GM23338 (cell line): Measurements from ENCODE around the gene LIPJ. TPM values are rescaled to one million over a fixed set of nuclear protein-coding genes. Genes with fewer than 3 reads are reported as not detected.

ENCODE experiments used
- ATAC-seq: fragments of 200-7000 bp; cut with Tn5 transposase; 3 replicates; pipeline ENCODE4 v1.9.1; 2020
- DNase-seq: peaks from one replicate; pipeline ENCODE4 v3.0.0-alpha.2; 2015; ENCODE audit warnings: low spot score
- H2AFZ ChIP-seq: fragments of 200-600 bp; sonication (generic); 2 replicates; pipeline ENCODE4 v1.8.0; 2016; ENCODE audit warnings: antibody characterized with exemption, mild to moderate bottlenecking, moderate library complexity
- H3F3A ChIP-seq: fragments of 200-600 bp; sonication (generic); replicated peaks from 2 replicates; pipeline ENCODE4 v1.8.0; 2017; ENCODE audit warnings: antibody characterized with exemption, mixed run types, low read depth
- H3K27ac ChIP-seq: fragments of 200-600 bp; sonication (generic); 2 replicates; pipeline ENCODE4 v1.6.1; 2016; ENCODE audit warnings: low read depth
- H3K27me3 ChIP-seq: fragments of 200-600 bp; sonication (generic); 2 replicates; pipeline ENCODE4 v1.8.0; 2016; ENCODE audit warnings: mild to moderate bottlenecking, mixed run types, moderate library complexity; ENCODE audit not compliant: insufficient read depth
- H3K36me3 ChIP-seq: fragments of 200-600 bp; sonication (generic); 2 replicates; pipeline ENCODE4 v1.8.0; 2016; ENCODE audit warnings: mild to moderate bottlenecking; ENCODE audit not compliant: insufficient read depth
- H3K4me1 ChIP-seq: fragments of 200-600 bp; sonication (generic); 2 replicates; pipeline ENCODE4 v1.8.0; 2016; ENCODE audit warnings: mild to moderate bottlenecking, moderate library complexity; ENCODE audit not compliant: insufficient read depth
- H3K4me2 ChIP-seq: fragments of 200-600 bp; sonication (generic); 2 replicates; pipeline ENCODE4 v1.7.1; 2017; ENCODE audit warnings: mixed run types
- H3K4me3 ChIP-seq: fragments of 200-600 bp; sonication (generic); 2 replicates; pipeline ENCODE4 v1.6.1; 2016; ENCODE audit warnings: mixed run types
- H3K79me2 ChIP-seq: fragments of 200-600 bp; sonication (generic); replicated peaks from 2 replicates; pipeline ENCODE4 v1.8.0; 2017; ENCODE audit warnings: mild to moderate bottlenecking; ENCODE audit not compliant: insufficient read depth
- H3K9me2 ChIP-seq: fragments of 200-600 bp; sonication (generic); 2 replicates; pipeline ENCODE4 v1.8.0; 2017; ENCODE audit not compliant: insufficient read depth
- H4K20me1 ChIP-seq: fragments of 200-600 bp; sonication (generic); replicated peaks from 2 replicates; pipeline ENCODE4 v1.8.0; 2017; ENCODE audit warnings: mild to moderate bottlenecking; ENCODE audit not compliant: insufficient read depth
- H3K27ac Mint-ChIP-seq: 2 replicates; pipeline ENCODE4 v1.8.0; 2020; ENCODE audit warnings: inconsistent platforms, mild to moderate bottlenecking, moderate library complexity, mixed read lengths
- H3K27me3 Mint-ChIP-seq: 3 replicates; pipeline ENCODE4 v1.8.0; 2022; ENCODE audit warnings: low read depth, mild to moderate bottlenecking, moderate library complexity, mixed read lengths, inconsistent platforms; ENCODE audit not compliant: insufficient read depth, poor library complexity
- H3K36me3 Mint-ChIP-seq: 3 replicates; pipeline ENCODE4 v1.8.0; 2021; ENCODE audit warnings: low read depth, mild to moderate bottlenecking, inconsistent platforms, moderate library complexity, mixed read lengths
- H3K4me1 Mint-ChIP-seq: 3 replicates; pipeline ENCODE4 v1.8.0; 2020; ENCODE audit warnings: mild to moderate bottlenecking, inconsistent platforms, mixed read lengths
- H3K4me3 Mint-ChIP-seq: 3 replicates; pipeline ENCODE4 v1.8.0; 2021; ENCODE audit warnings: moderate library complexity, mild to moderate bottlenecking, inconsistent platforms, mixed read lengths
- H3K9me3 Mint-ChIP-seq: 3 replicates; pipeline ENCODE4 v1.8.0; 2020; ENCODE audit warnings: moderate library complexity, mild to moderate bottlenecking, inconsistent platforms, mixed read lengths
- CREB1 ChIP-seq: fragments of 250-450 bp; sonication (Bioruptor Pico); IDR thresholded peaks from 2 replicates; pipeline ENCODE4 v1.5.0; 2020; ENCODE audit warnings: low read depth, mild to moderate bottlenecking, moderate library complexity
- EZH2 ChIP-seq: fragments of 200-600 bp; sonication (generic); IDR thresholded peaks from one replicate; pipeline ENCODE4 v1.8.0; 2017; ENCODE audit warnings: antibody characterized with exemption, mild to moderate bottlenecking, low read depth; ENCODE audit not compliant: unreplicated experiment
- EZH2phosphoT487 ChIP-seq: fragments of 200-600 bp; sonication (generic); IDR thresholded peaks from one replicate; pipeline ENCODE4 v1.8.1; 2018; ENCODE audit warnings: antibody characterized with exemption; ENCODE audit not compliant: unreplicated experiment
- JUNB ChIP-seq: IDR thresholded peaks from one replicate; pipeline ENCODE4 v1.6.1; 2016; ENCODE audit warnings: antibody characterized with exemption; ENCODE audit not compliant: unreplicated experiment
- NANOG ChIP-seq: IDR thresholded peaks from 2 replicates; pipeline ENCODE4 v1.6.1; 2016; ENCODE audit warnings: antibody characterized with exemption, borderline replicate concordance
- STAT1 ChIP-seq: IDR thresholded peaks from one replicate; pipeline ENCODE4 v1.6.1; 2016; ENCODE audit warnings: antibody characterized with exemption; ENCODE audit not compliant: unreplicated experiment
- ZNF114 ChIP-seq: fragments of 250-450 bp; sonication (Bioruptor Pico); IDR thresholded peaks from 2 replicates; pipeline ENCODE4 v1.5.0; 2020; ENCODE audit warnings: mild to moderate bottlenecking, moderate library complexity
- ZNF331 ChIP-seq: fragments of 250-450 bp; sonication (Bioruptor Pico); IDR thresholded peaks from 2 replicates; pipeline ENCODE4 v1.5.0; 2020; ENCODE audit warnings: low read depth, mild to moderate bottlenecking, moderate library complexity
- ZNF462 ChIP-seq: fragments of 250-450 bp; sonication (Bioruptor Pico); IDR thresholded peaks from 2 replicates; pipeline ENCODE4 v1.5.0; 2020; ENCODE audit warnings: mild to moderate bottlenecking, moderate library complexity
- polyA plus RNA-seq: library from polyadenylated mRNA; unstranded; fragments of >200 nt; fragmentation: Nextera tagmentation; extraction: Ambion mirVana; gene quantifications from 2 replicates; pipeline ENCODE4 v1.2.1, GENCODE V29; 2016
- total RNA-seq: library from RNA; depleted of rRNA; stranded (reverse); fragments of >200 nt; shearing (Covaris generic); gene quantifications from 2 replicates; pipeline ENCODE4 v1.2.3, GENCODE V29; 2014
- TF ChIP-seq, protein P1 (sequence below), 2 experiments: fragments of 200-600 bp in 1 of 2; sonication (generic) in 1 of 2; conservative IDR thresholded peaks; 2 replicates each; pipeline versions ENCODE4 v1.5.1 to v1.6.1; 2016 to 2017; ENCODE audit warnings: antibody characterized with exemption in 2 of 2, low read depth in 2 of 2, mild to moderate bottlenecking in 2 of 2, moderate library complexity in 1 of 2
- TF ChIP-seq, protein P2 (sequence below): IDR thresholded peaks from one replicate; pipeline ENCODE4 v1.6.1; 2018; ENCODE audit warnings: antibody characterized with exemption; ENCODE audit not compliant: unreplicated experiment
- TF ChIP-seq, protein P3 (sequence below): IDR thresholded peaks from 2 replicates; pipeline ENCODE4 v1.6.1; 2016; ENCODE audit warnings: antibody characterized with exemption

The LIPJ gene
- total and polyA plus RNA-seq, 2 experiments from 2014 or later = 0.14 TPM; not detected in 1

DNA sequence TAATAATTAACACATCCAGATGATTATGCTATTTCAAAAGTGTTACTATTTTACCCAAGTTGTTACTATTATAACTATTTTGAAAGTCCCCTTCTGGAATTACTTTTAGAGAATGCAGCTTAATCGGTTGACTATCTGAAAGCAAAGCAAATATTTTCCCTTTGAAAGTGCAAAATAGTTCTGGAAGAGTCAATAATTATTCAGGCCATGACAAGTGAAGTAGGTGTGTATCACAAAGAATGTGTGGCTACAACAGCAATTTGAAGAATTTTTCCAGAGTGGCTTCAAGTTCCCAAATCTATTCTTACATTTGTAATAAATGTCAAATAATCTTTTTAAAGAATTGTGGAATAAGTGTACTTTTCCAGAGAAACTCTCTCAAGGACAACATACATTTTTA lies 46.2 kb upstream of the LIPJ start:
- H3K27me3 Mint-ChIP-seq = peaks cover 3% of the 10 kb centered on the region
- no peaks in the 10 kb centered on the region for H3K9me2 ChIP-seq
- no peak overlapping the region for H3K4me3 ChIP-seq
- no peaks in the 10 kb centered on the region for H3K36me3 ChIP-seq
- no peaks in the 10 kb centered on the region for H3K9me3 Mint-ChIP-seq
- no peaks in the 10 kb centered on the region for H3F3A ChIP-seq
- H3K4me1 Mint-ChIP-seq = peaks cover 4% of the 10 kb centered on the region
- H3K4me3 Mint-ChIP-seq = no peak overlapping the region
- H3K4me2 ChIP-seq = no peak overlapping the region
- no peaks in the 10 kb centered on the region; the same call in 1 of the 2 replicates for H3K4me1 ChIP-seq
- TF ChIP-seq ZNF462 = no peak
- TF ChIP-seq, protein P1, sequence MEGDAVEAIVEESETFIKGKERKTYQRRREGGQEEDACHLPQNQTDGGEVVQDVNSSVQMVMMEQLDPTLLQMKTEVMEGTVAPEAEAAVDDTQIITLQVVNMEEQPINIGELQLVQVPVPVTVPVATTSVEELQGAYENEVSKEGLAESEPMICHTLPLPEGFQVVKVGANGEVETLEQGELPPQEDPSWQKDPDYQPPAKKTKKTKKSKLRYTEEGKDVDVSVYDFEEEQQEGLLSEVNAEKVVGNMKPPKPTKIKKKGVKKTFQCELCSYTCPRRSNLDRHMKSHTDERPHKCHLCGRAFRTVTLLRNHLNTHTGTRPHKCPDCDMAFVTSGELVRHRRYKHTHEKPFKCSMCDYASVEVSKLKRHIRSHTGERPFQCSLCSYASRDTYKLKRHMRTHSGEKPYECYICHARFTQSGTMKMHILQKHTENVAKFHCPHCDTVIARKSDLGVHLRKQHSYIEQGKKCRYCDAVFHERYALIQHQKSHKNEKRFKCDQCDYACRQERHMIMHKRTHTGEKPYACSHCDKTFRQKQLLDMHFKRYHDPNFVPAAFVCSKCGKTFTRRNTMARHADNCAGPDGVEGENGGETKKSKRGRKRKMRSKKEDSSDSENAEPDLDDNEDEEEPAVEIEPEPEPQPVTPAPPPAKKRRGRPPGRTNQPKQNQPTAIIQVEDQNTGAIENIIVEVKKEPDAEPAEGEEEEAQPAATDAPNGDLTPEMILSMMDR (conservative IDR thresholded peaks at IDR 0.05; ENCODE audit: low read depth in 2 of 2) = no peak
- no peak for TF ChIP-seq STAT1
- TF ChIP-seq NANOG = no peak
- TF ChIP-seq ZNF331 (CRISPR knock-in tag) = no peak
- TF ChIP-seq EZH2 = no peak
- no peak for TF ChIP-seq JUNB
- no peak for TF ChIP-seq CREB1
- no peak for TF ChIP-seq ZNF114 (CRISPR knock-in tag)
- TF ChIP-seq, protein P2, sequence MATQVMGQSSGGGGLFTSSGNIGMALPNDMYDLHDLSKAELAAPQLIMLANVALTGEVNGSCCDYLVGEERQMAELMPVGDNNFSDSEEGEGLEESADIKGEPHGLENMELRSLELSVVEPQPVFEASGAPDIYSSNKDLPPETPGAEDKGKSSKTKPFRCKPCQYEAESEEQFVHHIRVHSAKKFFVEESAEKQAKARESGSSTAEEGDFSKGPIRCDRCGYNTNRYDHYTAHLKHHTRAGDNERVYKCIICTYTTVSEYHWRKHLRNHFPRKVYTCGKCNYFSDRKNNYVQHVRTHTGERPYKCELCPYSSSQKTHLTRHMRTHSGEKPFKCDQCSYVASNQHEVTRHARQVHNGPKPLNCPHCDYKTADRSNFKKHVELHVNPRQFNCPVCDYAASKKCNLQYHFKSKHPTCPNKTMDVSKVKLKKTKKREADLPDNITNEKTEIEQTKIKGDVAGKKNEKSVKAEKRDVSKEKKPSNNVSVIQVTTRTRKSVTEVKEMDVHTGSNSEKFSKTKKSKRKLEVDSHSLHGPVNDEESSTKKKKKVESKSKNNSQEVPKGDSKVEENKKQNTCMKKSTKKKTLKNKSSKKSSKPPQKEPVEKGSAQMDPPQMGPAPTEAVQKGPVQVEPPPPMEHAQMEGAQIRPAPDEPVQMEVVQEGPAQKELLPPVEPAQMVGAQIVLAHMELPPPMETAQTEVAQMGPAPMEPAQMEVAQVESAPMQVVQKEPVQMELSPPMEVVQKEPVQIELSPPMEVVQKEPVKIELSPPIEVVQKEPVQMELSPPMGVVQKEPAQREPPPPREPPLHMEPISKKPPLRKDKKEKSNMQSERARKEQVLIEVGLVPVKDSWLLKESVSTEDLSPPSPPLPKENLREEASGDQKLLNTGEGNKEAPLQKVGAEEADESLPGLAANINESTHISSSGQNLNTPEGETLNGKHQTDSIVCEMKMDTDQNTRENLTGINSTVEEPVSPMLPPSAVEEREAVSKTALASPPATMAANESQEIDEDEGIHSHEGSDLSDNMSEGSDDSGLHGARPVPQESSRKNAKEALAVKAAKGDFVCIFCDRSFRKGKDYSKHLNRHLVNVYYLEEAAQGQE = no peak
- TF ChIP-seq EZH2phosphoT487 = no peak
- TF ChIP-seq, protein P3, sequence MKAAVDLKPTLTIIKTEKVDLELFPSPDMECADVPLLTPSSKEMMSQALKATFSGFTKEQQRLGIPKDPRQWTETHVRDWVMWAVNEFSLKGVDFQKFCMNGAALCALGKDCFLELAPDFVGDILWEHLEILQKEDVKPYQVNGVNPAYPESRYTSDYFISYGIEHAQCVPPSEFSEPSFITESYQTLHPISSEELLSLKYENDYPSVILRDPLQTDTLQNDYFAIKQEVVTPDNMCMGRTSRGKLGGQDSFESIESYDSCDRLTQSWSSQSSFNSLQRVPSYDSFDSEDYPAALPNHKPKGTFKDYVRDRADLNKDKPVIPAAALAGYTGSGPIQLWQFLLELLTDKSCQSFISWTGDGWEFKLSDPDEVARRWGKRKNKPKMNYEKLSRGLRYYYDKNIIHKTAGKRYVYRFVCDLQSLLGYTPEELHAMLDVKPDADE = no peak
- H3K79me2 ChIP-seq = no peaks in the 10 kb centered on the region
- no peak overlapping the region for H3K27ac Mint-ChIP-seq
- DNase-seq (no peak), ATAC-seq (no peak)
- H3K36me3 Mint-ChIP-seq = no peaks in the 10 kb centered on the region
- H3K27me3 ChIP-seq = no peaks in the 10 kb centered on the region
- H3K27ac ChIP-seq = no peak overlapping the region
- no peaks in the 10 kb centered on the region for H4K20me1 ChIP-seq
- no peak overlapping the region for H2AFZ ChIP-seq
